GM21576 (cell line): ENCODE data around the gene RXRB.
"Not testable (repeated sequence)": the region's sequence is repeated elsewhere in the genome, so short reads cannot be mapped to it uniquely, and the experiment has no call there.

Source experiments
- ATAC-seq: cut with Tn5 transposase; IDR thresholded peaks from one replicate; pipeline ENCODE4 v1.9.1; 2021; ENCODE audit warnings: mild to moderate bottlenecking, moderate library complexity; ENCODE audit not compliant: unreplicated experiment

The RXRB gene

GRCh38 chr6:33164665-33165373 is 35.6 kb downstream of the RXRB start:
- no peak for ATAC-seq

DNA sequence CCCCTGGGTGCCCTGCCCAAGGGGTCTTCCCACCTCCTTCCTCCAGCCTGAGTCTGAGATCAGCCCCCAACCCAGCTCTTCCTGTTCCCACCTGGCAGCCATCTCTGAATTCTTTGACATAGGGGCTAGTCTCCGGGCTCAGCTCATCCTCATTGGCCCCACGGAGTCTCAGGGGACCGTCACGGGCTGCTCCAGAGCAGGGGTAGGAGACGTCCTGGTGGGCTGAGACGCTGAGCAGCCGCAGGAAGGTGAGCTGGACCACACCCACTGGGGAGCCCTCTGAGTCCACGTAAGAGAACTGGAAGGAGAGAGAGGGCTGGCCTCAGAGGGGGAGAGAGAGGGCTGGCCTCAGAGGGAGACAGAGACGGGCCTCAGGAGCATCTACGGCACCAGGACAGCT is 36.3 kb downstream of the RXRB start:
- no peak for ATAC-seq

DNA sequence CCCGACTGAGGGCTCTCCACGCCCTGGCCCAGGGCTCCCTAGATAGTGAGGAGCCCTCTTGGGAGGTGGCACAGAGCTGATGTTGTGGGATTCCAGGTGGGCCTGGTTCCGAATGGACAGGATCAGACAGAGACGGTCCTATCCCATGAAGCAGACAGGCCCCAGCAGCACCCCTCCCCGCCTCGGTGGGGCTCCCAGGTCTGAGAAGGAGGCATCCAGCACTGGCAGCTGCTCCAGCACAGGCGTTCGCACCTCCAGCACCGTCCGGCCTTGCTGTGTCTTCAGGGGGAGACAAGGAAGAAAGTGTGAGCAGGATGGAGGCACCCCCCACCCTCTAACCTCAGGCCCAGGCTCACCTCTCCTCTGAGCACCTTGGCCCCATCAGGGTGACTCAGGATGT is 36.9 kb downstream of the RXRB start:
- no peak for ATAC-seq

DNA sequence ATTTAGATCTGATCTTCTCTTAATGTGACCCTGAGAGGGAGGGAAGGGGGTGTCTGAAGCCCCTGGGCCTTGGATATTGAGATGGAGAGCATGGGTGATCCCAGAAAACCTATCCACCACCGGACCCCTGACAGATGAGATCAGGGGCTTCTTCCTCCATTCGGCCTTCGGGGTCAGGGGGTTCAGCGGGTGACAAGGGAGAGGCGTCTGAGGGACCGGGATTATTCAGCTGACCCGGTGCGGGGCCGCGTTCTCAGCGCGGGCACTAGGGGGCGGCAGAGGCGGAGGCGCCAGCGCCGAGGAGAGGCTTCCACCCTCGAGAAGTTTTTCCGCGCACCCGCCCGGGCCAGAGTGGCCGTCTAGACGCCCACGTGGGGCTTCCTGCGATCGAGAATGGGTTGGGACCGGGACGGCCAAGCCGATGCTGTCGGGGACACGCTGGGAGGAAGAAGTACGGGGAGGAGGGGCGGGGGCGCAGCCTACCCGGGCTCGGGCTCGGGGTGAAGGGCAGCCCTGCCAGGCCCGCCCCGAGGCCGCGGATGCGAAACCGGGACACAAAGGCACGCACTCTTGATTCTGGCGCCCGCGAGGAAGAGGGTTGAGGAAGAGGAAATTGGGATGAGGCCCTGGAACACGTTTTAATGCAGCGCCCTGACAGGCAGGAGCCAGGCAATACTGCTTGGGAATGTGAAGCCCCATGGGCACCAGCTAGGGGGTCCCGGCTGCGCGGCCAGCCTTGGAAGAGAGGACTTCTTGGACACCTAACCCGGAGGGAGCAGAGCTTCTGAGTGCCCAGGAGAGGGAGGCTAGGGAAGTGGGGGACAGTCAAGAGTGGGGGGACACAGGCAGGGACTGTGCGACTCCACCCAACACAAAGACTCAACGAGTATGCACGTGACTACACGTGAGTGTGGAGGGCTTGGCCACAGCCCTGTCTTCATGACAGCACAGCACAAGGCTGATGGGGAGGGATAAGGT is 38.8 kb downstream of the RXRB start:
- ATAC-seq, result peak; percentile 62

DNA sequence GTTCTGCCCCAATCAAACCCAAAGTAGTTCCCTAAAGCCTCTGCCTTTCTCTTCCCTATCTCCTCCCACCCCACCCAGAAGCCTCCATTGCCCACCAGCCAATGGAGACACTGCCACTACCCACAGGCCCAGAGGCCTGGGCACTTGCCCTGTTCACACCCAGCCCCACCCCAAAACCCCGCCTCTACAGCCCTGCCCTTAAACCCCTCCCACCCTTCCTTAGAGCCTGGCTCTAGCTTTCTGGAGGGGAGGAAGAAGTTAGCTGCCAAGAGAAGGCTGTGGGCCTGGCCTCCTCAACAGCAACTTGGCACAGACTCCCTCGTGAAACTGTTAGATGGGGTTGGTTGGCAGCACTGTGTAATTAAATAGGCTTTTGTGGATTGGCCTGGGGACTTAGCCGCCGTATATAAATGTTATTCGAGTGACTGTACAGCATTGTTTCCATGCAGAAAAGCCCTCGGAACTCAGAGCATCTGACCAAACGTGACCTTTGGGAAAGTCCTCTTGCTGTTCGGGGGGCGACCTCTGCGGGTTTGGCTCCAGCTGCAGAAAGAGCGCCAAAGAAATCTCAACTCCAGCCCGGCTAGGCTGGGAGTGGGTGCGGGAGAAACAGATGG is 39.6 kb downstream of the RXRB start:
- no peak for ATAC-seq

GRCh38 chr6:33160096-33160495 is 40.4 kb downstream of the RXRB start:
- no peak for ATAC-seq

DNA sequence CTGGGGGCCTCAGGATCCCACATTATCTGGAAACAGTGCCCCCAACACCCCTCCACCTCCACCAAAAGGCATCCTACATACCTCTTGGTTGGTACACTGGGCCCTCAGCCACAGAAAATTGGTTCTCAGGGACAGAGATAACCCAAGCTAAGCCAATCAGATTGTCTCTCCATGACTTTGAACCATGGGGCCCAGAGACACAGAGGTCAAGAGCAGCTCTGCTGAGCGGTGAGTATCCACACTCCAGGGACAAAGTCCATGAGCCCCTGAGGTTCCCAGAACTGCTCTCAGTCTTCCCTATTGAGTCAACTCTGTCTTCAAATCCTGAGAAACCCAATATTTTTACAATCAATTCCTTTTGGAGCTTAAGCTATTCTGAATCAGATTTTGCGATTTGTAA is 43.5 kb downstream of the RXRB start:
- no peak for ATAC-seq

- no peak for ATAC-seq
Measured at GRCh38 chr6:33156561-33156960, 43.9 kb downstream of the RXRB start.

DNA sequence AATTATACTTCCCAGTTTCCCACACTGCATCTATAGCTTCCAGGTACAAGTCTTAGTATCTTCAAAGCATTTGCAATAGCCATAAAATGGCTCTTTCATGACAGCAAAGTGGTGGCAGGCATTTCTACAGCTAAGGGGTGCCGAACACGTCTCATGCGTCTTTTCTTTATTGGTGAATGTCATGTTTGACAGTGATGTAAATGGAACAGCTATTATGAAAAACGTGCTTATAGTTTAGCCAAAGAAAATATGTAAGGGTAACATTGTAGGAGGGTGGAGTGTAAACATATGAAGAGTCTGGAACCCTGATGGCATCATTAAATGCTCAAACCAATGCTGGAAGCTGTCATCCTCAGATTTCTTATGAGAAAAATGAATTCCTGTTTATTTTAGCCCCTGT is 46.1 kb downstream of the RXRB start:
- ATAC-seq, result no peak

DNA sequence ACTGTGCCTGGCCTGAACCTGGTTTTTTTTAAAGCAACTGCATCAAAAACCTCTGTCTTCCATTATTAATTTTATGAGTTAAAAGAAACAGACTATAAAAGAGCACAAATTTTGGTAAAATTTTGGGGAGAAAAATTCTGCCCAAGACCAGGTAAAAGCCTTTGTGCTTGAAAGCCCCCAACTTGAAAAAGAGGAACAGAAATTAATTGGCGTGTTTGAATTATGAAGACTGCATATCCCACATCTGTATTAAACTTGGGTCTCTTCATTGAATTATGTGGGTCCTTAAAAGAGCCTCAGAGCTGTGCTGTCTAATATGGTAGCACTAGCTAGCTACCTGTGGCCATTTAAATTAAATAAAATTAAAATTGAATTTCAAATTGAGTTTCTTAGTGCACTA is 49.4 kb downstream of the RXRB start:
- no peak for ATAC-seq

DNA sequence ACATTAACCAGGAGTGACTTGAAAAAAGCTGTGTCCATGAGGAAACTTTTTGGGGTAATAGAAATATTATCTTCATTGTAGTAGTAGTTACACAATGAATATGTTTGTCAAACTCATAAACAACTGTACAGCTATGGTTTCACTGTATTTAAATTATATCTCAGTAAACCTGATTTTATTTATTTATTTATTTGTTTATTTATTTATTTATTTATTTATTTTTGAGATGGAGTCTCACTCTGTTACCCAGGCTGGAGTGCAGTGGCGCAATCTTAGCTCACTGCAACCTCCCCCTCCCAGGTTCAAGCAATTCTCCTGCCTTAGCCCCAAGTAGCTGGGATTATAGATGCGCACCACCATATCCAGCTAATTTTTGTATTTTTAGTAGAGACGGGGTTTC is 49.9 kb downstream of the RXRB start:
- ATAC-seq, result not testable (repeated sequence)

DNA sequence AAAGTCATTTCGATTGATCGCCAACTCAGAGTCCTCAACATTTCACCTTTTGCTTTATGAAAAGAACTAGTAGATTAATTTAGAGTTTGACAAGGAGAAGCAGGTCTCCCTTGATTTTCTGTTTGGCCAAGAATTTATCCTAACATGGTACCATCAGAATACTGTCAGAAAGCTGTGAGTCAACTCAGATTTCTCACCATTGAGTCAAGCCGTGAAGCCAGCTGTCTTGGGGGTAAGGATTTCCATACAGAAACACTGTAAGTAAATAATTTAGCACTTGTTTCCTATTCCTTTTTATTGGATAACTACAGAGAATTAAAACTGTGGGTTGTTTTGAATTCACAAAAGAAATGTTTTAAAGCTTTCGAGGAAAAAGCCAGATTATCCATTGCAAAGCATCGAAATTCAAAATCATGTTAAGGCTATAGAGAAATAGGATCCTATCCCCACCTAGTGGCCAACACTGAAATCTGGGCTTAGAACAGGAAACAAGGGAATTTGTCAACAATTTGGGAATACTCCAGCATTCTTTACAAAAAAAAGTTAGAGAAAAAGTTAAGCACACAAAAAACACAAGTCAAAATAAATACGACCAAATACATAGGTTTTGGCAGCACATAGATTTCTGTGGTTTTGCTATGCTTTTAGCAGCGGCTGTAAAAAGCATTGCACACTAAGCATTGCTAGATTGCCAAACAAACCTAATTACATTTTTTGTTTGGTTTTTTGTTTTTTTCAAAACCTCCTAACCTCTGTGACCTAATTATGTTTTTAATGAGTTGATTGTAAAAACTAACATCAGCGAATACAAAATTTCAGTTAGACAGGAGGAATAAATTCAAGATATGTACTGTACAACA is 52.4 kb downstream of the RXRB start:
- ATAC-seq, result no peak

GRCh38 chr6:33144373-33144772 is 56.1 kb downstream of the RXRB start:
- no peak for ATAC-seq
